K562 (cell line): ENCODE data around the gene CDC45. TPM values are rescaled to one million over a fixed set of nuclear protein-coding genes. Genes with fewer than 3 reads are reported as not detected.
A peak's percentile ranks its signal among the peaks of the same experiment; 100 is the strongest.

Experiments
- BCLAF1 ChIP-seq, 2 experiments: fragments of 450-650 bp in 1 of 2; IDR thresholded peaks; 2 replicates each; pipeline ENCODE4 v1.6.1; 2011 to 2017; ENCODE audit warnings: low read depth in 2 of 2, antibody characterized with exemption in 1 of 2, borderline replicate concordance in 1 of 2, low read length in 1 of 2, mild to moderate bottlenecking in 1 of 2, mixed read lengths in 1 of 2; ENCODE audit not compliant: control insufficient read depth in 1 of 2
- BRCA1 ChIP-seq, 2 experiments: fragments of 450-650 bp in 1 of 2; sonication (generic) in 1 of 2; formaldehyde crosslinking in 1 of 2; IDR thresholded peaks; 2 replicates each; pipeline versions ENCODE4 v1.5.0 to v1.6.1; 2017 to 2020; ENCODE audit warnings: mild to moderate bottlenecking in 1 of 2, missing genetic modification reagents in 1 of 2
- CXXC5 ChIP-seq: fragments of 250-450 bp; sonication (Bioruptor Pico); IDR thresholded peaks from 2 replicates; pipeline ENCODE4 v1.8.0; 2022; ENCODE audit warnings: inconsistent platforms, mild to moderate bottlenecking, moderate library complexity
- ELF1 ChIP-seq: fragments of 200-800 bp; sonication (Bioruptor generic); IDR thresholded peaks from 2 replicates; pipeline ENCODE4 v1.6.1; 2016; ENCODE audit warnings: missing genetic modification characterization, missing compliant biosample characterization
- ERF ChIP-seq: fragments of 450-650 bp; formaldehyde crosslinking; IDR thresholded peaks from 2 replicates; pipeline ENCODE4 v1.4.0; 2020; ENCODE audit warnings: mild to moderate bottlenecking, mixed read lengths
- ETS2 ChIP-seq: IDR thresholded peaks from 2 replicates; pipeline ENCODE4 v1.6.1; 2016; ENCODE audit warnings: borderline replicate concordance, missing genetic modification characterization, mild to moderate bottlenecking, moderate library complexity, missing compliant biosample characterization; ENCODE audit not compliant: poor library complexity, severe bottlenecking
- GATA2 ChIP-seq: sonication (generic); formaldehyde crosslinking; IDR thresholded peaks from 2 replicates; pipeline ENCODE4 v1.4.0; 2020; ENCODE audit warnings: mild to moderate bottlenecking, missing genetic modification reagents
- LCOR ChIP-seq: sonication (generic); formaldehyde crosslinking; IDR thresholded peaks from 2 replicates; pipeline ENCODE4 v1.8.0; 2022; ENCODE audit warnings: mild to moderate bottlenecking, missing genetic modification reagents
- NFYB ChIP-seq: IDR thresholded peaks from 2 replicates; pipeline ENCODE4 v1.6.1; 2011; ENCODE audit warnings: mild to moderate bottlenecking, moderate library complexity; ENCODE audit not compliant: insufficient read length; ENCODE audit errors: extremely low read depth
- POLR2AphosphoS5 ChIP-seq: IDR thresholded peaks from 2 replicates; pipeline ENCODE4 v1.6.1; 2011; ENCODE audit warnings: mild to moderate bottlenecking, low read depth, low read length, moderate library complexity; ENCODE audit not compliant: control insufficient read depth, insufficient read depth
- SFPQ ChIP-seq: fragments of 200-400 bp; formaldehyde crosslinking; IDR thresholded peaks from 2 replicates; pipeline ENCODE4 v1.6.1; 2017; ENCODE audit warnings: mild to moderate bottlenecking, low read depth, low read length, moderate library complexity
- XRCC5 ChIP-seq: fragments of 200-400 bp; formaldehyde crosslinking; IDR thresholded peaks from 2 replicates; pipeline ENCODE4 v1.6.1; 2017; ENCODE audit warnings: low read depth, mild to moderate bottlenecking, low read length
- ZNF764 ChIP-seq: fragments of 250-450 bp; sonication (Bioruptor Pico); IDR thresholded peaks from 2 replicates; pipeline ENCODE4 v1.4.0; 2020; ENCODE audit warnings: low read depth, mild to moderate bottlenecking, moderate library complexity
- polyA plus RNA-seq, 8 experiments: library from polyadenylated mRNA; depleted of rRNA in 4 of 8; stranded (reverse) in 5 of 8; unstranded in 3 of 8; fragments of >200 nt; fragmentation: Nextera tagmentation in 2 of 8; fragmentation: Illumina TruSeq in 1 of 8; extraction: Ambion mirVana in 2 of 8; extraction: Trizol in 1 of 8; gene quantifications; 2 replicates each; pipeline versions ENCODE4 v1.2.1 to v1.2.3, GENCODE V29; 2011 to 2014; ENCODE audit warnings: inconsistent platforms in 1 of 8, missing spikeins in 1 of 8
- total RNA-seq, 7 experiments: library from RNA; depleted of rRNA in 6 of 7; stranded (reverse); fragments of >200 nt in 6 of 7; fragmentation: Illumina TruSeq in 2 of 7; extraction: Trizol in 2 of 7; gene quantifications; 2 replicates each; pipeline versions ENCODE4 v1.2.1 to v1.2.3, GENCODE V29; 2011 to 2021; ENCODE audit warnings: low replicate concordance in 1 of 7
- TF ChIP-seq, protein P1 (sequence below): fragments of 450-650 bp; formaldehyde crosslinking; IDR thresholded peaks from 2 replicates; pipeline ENCODE4 v1.4.0; 2020; ENCODE audit warnings: mild to moderate bottlenecking, mixed read lengths

Gene CDC45
- total and polyA plus RNA-seq, 9 of the 15 experiments (the other 6 are each of a cell fraction or from before 2014, with no cell fraction given), result 251 to 580 (median 410) TPM

DNA sequence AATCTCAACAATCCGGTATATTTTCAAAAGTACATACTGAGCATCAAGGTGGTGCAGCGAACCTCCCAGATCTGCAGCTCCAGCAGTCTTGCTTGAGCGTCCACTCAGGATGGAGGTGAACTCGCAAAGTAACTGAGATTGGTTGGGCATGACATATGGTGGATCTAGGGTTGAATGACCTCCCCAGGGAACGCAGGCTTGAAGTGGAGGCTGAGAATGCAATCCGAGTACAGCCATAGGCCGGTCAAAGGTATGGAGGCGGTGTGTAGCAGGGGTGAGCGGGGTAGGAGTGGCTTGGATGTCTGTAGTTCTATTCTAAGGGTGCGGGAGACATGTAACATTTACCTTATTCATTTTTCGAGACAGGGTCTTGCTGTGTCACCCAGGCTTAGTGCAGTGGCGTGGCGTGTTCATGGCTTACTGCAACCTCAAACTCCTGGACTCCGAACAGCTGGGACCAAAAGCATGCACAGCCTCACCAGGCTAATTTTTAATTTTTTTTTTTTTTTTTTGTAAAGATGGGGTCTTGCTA lies 31.6 kb upstream of the CDC45 start (continued):
- TF ChIP-seq, protein P1, sequence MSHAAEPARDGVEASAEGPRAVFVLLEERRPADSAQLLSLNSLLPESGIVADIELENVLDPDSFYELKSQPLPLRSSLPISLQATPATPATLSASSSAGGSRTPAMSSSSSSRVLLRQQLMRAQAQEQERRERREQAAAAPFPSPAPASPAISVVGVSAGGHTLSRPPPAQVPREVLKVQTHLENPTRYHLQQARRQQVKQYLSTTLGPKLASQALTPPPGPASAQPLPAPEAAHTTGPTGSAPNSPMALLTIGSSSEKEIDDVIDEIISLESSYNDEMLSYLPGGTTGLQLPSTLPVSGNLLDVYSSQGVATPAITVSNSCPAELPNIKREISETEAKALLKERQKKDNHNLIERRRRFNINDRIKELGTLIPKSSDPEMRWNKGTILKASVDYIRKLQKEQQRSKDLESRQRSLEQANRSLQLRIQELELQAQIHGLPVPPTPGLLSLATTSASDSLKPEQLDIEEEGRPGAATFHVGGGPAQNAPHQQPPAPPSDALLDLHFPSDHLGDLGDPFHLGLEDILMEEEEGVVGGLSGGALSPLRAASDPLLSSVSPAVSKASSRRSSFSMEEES (CRISPR knock-in tag), result no peak
- TF ChIP-seq BRCA1 (IDR thresholded peaks at IDR 0.05), result no peak
- TF ChIP-seq BRCA1 (CRISPR knock-in tag; IDR thresholded peaks at IDR 0.05), result no peak
- no peak for TF ChIP-seq LCOR (CRISPR knock-in tag)
- no peak for TF ChIP-seq ELF1 (tag)
- TF ChIP-seq GATA2 (CRISPR knock-in tag), result no peak
- TF ChIP-seq SFPQ, result no peak
- TF ChIP-seq CXXC5, result no peak
- no peak for TF ChIP-seq XRCC5
- no peak for TF ChIP-seq BCLAF1 (IDR thresholded peaks at IDR 0.05; ENCODE audit: borderline replicate concordance in 1 of 2, control insufficient read depth in 1 of 2, low read depth in 2 of 2, low read length in 1 of 2)
- 0 out of 2 replicates have a peak, but pooled peaks have one; percentile 71 for TF ChIP-seq ERF (CRISPR knock-in tag)
- TF ChIP-seq ZNF764 (CRISPR knock-in tag), result peak; percentile 80; the same call in 1 of the 2 replicates
- no peak for TF ChIP-seq ETS2 (tag)
- no peak for TF ChIP-seq POLR2AphosphoS5
- TF ChIP-seq NFYB, result no peak
